Measurements from ENCODE around the gene ACSL6. TPM values are rescaled to one million over a fixed set of nuclear protein-coding genes. Genes with fewer than 3 reads are reported as not detected.

ACSL6 gene, protein sequence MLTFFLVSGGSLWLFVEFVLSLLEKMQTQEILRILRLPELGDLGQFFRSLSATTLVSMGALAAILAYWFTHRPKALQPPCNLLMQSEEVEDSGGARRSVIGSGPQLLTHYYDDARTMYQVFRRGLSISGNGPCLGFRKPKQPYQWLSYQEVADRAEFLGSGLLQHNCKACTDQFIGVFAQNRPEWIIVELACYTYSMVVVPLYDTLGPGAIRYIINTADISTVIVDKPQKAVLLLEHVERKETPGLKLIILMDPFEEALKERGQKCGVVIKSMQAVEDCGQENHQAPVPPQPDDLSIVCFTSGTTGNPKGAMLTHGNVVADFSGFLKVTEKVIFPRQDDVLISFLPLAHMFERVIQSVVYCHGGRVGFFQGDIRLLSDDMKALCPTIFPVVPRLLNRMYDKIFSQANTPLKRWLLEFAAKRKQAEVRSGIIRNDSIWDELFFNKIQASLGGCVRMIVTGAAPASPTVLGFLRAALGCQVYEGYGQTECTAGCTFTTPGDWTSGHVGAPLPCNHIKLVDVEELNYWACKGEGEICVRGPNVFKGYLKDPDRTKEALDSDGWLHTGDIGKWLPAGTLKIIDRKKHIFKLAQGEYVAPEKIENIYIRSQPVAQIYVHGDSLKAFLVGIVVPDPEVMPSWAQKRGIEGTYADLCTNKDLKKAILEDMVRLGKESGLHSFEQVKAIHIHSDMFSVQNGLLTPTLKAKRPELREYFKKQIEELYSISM
- 3.7 TPM for total RNA-seq

DNA sequence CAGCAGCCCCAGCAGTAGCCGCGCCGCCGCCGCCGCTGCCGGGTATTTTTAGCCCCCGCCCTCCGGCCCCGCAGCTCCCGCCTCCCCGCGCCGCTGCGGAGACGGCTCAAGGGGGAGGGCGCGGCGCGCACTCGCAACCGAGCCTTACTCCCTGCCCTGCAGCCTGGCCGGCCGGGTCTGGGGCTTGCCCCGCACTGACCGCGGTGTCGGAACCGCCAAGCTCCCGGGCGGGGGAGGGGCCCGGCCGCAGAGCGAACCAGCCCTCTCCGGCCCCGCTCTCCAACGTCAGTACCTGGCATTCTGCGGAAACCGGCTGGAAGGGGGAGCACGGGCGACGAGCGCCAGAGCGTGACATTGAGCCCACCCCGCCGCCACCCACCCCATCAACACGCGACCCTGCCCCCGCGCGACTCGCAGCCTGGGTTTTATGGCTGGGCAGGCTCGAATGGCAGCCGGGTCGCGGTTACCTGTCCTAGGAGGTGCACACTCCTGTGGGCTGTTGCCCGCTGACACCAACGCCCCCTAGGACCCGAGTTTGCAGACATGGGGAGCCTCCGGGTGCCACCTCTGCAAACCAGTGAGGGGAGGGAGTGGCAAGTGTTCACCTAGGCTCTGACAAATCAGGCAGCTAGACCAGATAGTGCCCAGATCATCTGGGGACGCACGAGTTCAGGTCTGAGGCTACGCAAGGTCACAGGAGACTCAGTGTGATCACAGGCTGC is at the start of gene ACSL6:
ACSL6 (minus strand) TSS at position 37 of the 722 bp plus-strand sequence. CDS start 105 bp downstream, outside the sequence.
- ATAC-seq = peak; percentile 73
- peak; percentile 47 for DNase-seq (ENCODE audit: low spot score)

GRCh38 chr5:132060501-132061161 is 49.2 kb upstream of the ACSL6 start, which contains the start of gene IL3:
Gene IL3, plus strand, starts transcription at chr5:132060655. Its CDS starts 52 bp downstream, at chr5:132060707.
- ATAC-seq = no peak
- peak; percentile 30 for DNase-seq (ENCODE audit: low spot score)

GRCh38 chr5:132059696-132060500 is 48.4 kb upstream of the ACSL6 start:
- ATAC-seq (no peak), DNase-seq (ENCODE audit: low spot score) (peak; percentile 31)

DNA sequence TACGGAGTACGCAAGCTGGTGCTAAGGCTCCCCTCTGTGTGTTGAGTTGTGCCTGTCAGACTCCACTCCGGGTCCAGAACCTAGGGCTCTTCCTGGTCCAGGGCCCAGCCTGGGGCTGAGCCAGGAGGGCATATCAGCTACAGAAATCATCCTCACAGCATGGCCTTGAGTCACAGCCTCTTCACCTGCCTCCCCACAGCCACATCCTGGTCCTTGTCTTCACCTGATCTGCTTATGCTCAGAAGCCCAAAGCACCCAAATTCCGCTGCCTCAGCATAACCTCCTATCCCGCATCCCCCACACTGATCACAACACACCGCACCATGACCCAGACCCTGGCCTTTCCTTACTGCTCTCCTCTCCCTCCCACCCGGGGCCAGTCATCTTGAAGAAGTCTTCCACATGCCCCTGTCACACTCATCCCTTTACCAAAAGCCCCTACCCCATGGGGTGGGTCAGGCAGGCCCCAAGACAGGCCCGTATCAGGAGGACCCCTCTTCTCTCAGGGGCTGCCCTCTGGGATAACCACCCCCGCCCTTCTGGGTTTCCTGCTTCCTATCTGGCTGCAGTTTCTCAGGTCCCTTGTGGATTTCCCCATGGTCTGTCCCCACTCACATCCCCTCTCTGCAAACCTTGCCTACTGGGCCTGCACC is 47.7 kb upstream of the ACSL6 start:
- ATAC-seq (no peak), DNase-seq (ENCODE audit: low spot score) (peak; percentile 31)

DNA sequence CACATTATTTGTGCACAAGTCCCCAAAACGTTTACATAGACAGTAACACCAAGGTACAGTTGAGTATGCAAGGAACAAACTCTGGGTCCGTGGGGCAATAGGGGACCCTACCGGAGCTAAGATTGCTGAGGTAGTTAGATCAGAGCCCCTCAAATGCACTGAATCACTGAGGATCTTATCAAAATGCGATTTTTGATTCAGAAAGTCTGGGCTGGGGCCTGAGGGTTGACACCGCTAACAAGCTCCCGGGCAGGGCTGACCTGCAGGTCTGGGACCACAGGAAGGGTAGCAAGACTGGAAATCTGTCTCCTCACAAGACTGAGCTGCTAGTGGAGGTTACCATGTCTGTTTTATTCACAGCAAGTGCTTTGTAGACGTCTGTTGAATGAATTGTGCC is 47.2 kb upstream of the ACSL6 start:
- ATAC-seq = no peak
- DNase-seq (ENCODE audit: low spot score) = no peak

GRCh38 chr5:132057498-132058255 is 46.2 kb upstream of the ACSL6 start:
- ATAC-seq = no peak
- peak; percentile 32 for DNase-seq (ENCODE audit: low spot score)

DNA sequence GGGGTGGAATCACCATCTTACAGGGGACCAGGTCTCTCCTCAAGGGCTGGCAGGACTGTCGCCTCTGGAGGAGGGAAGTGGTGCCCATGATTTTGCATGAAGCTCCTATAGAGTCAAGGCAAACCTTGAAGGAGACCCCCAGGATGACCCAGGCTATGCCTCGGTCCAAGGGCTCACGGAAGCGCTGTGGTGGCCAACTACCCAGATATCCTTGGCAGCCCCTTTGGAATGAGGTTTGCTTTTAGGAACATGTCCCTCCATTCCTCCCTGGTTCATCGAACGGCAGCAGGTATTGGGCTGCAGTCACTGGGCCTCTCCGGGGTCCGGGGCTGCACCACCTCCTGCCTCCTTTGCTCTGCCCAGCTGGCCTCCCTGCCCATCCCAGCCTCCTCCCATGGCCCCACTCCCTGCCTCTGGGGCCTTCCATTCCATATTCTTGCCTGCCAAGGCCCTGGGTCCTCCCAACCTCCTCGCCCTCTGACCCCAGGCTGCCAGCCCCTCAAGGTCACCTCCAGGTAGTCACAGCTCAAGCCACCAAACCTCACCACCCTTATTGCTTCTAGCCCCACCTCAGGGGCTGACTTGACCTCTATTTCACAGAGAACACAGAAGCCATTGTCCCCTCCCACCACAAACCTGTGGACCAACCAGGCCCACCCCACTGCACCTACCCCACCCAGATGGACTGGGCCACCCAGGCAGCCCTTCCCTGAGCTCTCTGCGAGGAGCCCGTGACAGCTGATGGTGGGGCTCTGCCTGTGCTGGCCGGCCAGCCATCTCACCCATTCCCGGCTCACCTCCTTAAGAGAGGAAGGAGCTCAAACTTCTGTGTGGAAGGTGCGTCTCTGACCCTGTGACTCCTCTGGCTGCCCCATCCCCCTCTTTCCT is 45.4 kb upstream of the ACSL6 start:
- ATAC-seq = no peak
- peak; percentile 31 for DNase-seq (ENCODE audit: low spot score)

GRCh38 chr5:132055808-132056609 is 44.6 kb upstream of the ACSL6 start:
- DNase-seq (ENCODE audit: low spot score) (peak; percentile 22), ATAC-seq (no peak)

DNA sequence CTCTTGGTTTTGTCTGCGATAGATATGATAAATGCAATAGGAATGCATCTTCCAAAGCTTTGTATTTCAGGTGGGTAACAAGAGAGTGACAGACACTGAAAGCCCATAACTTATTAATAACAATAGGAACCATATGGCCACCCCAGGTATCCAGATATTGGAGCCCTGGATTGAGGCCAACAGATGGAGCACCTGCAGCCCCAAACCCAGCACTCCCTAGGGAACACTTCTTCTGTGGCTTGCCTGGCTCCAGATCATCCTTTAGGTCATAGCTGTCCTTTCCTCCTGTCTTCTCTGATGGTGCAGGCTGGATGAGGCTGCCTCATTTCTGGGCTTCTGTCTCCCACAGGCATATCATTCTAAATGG is 44.0 kb upstream of the ACSL6 start:
- ATAC-seq = no peak
- DNase-seq (ENCODE audit: low spot score) = peak; percentile 26

DNA sequence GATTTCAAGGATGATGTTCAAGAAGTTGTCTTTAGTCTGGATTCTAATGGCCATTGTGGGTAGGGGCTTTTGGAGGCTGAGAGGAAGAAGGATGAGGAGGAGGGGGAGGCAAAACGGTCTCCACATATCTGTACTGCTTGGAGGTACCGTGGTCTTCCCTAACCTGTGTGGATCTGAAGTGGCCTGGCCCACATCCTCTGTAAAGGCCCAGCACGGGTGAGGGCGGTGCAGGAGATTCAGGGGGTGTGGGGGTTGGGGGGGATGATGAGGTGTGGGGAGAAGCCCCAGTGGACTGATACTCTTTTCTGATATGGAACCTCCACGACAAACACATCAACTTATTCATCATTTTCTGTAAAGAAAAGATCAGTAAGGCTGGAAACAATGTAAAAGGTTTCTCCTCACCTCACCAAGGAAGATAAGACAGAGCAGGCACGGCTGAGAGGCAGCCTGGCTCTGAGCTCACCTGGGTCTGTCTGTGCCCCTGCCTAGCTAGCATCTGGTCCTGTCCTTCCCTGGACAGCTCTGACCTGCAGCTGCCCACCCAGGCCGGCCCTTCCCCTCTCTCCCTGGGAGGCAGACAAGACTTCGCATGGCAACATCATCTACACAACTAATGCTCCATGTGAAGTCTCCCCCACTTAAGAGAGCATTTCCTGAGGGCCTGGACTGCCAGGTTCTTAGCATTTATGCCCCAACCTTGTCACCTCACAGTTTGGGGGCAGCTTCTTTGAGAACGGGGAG is 43.4 kb upstream of the ACSL6 start:
- ATAC-seq (no peak), DNase-seq (ENCODE audit: low spot score) (peak; percentile 15)

- no peak for ATAC-seq
- DNase-seq (ENCODE audit: low spot score) = peak; percentile 37
Measured at GRCh38 chr5:132054031-132054696, 42.7 kb upstream of the ACSL6 start.

GRCh38 chr5:132053483-132053882 is 42.0 kb upstream of the ACSL6 start:
- DNase-seq (ENCODE audit: low spot score) = no peak
- no peak for ATAC-seq

- no peak for ATAC-seq
Measured at GRCh38 chr5:132052520-132052919, 41.1 kb upstream of the ACSL6 start.

GRCh38 chr5:132050661-132051552 is 39.4 kb upstream of the ACSL6 start:
- peak; percentile 23 for DNase-seq (ENCODE audit: low spot score)
- no peak for ATAC-seq

More at GRCh38 chr5:132052520-132052919, 41.1 kb upstream of the ACSL6 start:
- peak; percentile 33 for DNase-seq (ENCODE audit: low spot score)

DNA sequence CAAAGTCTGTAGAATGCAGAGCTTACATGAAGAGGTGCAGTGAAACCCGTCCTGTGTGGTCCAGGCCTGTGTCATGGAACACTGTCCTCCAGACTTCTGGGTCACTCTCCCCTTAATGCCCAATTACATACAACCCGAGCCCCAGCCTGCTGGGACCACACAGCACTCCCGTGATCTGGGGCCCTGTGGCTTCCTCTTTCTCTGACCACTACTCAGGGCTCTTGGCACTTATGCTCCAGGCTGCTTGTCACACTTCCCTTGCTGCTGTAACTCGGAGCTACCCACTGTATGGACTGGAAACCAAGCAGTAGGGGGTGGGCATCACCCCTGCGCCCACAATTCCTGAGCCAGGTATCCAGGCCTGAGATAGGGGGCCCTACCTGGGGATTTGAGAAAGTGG is 38.7 kb upstream of the ACSL6 start:
- DNase-seq (ENCODE audit: low spot score) (peak; percentile 40), ATAC-seq (peak; percentile 47)
